C4-2B (cell line): ENCODE data around the gene POGK.
A peak's percentile ranks its signal among the peaks of the same experiment; 100 is the strongest.

ENCODE experiments used
- ZFX ChIP-seq: fragments of 450-650 bp; IDR thresholded peaks from 2 replicates; pipeline ENCODE4 v1.6.1; 2017
- TF ChIP-seq, protein P1 (sequence below): fragments of 450-650 bp; conservative IDR thresholded peaks from 2 replicates; pipeline ENCODE4 v1.5.1; 2017; ENCODE audit warnings: mild to moderate bottlenecking

- TF ChIP-seq, protein P1, sequence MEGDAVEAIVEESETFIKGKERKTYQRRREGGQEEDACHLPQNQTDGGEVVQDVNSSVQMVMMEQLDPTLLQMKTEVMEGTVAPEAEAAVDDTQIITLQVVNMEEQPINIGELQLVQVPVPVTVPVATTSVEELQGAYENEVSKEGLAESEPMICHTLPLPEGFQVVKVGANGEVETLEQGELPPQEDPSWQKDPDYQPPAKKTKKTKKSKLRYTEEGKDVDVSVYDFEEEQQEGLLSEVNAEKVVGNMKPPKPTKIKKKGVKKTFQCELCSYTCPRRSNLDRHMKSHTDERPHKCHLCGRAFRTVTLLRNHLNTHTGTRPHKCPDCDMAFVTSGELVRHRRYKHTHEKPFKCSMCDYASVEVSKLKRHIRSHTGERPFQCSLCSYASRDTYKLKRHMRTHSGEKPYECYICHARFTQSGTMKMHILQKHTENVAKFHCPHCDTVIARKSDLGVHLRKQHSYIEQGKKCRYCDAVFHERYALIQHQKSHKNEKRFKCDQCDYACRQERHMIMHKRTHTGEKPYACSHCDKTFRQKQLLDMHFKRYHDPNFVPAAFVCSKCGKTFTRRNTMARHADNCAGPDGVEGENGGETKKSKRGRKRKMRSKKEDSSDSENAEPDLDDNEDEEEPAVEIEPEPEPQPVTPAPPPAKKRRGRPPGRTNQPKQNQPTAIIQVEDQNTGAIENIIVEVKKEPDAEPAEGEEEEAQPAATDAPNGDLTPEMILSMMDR, result peak; percentile 26
- TF ChIP-seq ZFX, result no peak
These were observed 25.6 kb upstream of the POGK start for GRCh38 chr1:166813508-166814223.
